Subcutaneous abdominal adipose tissue (tissue), 5 donors: ENCODE results near the gene RUFY1.
A peak's percentile ranks its signal among the peaks of the same experiment; 100 is the strongest.
"Not testable (repeated sequence)": the region's sequence is repeated elsewhere in the genome, so short reads cannot be mapped to it uniquely, and the experiment has no call there.

Experiments
- H3K27ac ChIP-seq: one replicate; pipeline ENCODE4 v1.7.0; 2013; ENCODE audit warnings: low read depth, mild to moderate bottlenecking, inconsistent platforms, low read length, moderate library complexity
- H3K27me3 ChIP-seq, 5 donors: one replicate each; pipeline ENCODE4 v1.7.0; 2013; ENCODE audit warnings: low read length in 5 of 5, inconsistent platforms in 1 of 5; ENCODE audit not compliant: control insufficient read depth in 5 of 5, insufficient read depth in 4 of 5
- H3K36me3 ChIP-seq, 5 donors: one replicate each; pipeline ENCODE4 v1.7.0; 2013; ENCODE audit warnings: low read length in 5 of 5; ENCODE audit not compliant: control insufficient read depth in 5 of 5, insufficient read depth in 5 of 5
- H3K4me1 ChIP-seq, 5 donors: one replicate each; pipeline ENCODE4 v1.7.0; 2013; ENCODE audit warnings: low read length in 5 of 5, mild to moderate bottlenecking in 3 of 5, moderate library complexity in 1 of 5; ENCODE audit not compliant: control insufficient read depth in 5 of 5, insufficient read depth in 5 of 5
- H3K4me3 ChIP-seq, 5 donors: one replicate each; pipeline ENCODE4 v1.7.0; 2013; ENCODE audit warnings: low read length in 5 of 5, low read depth in 1 of 5
- H3K9ac ChIP-seq, 5 donors: one replicate each; pipeline ENCODE4 v1.7.0; 2013; ENCODE audit warnings: low read length in 5 of 5, mild to moderate bottlenecking in 4 of 5, moderate library complexity in 3 of 5
- H3K9me3 ChIP-seq, 5 donors: one replicate each; pipeline ENCODE4 v1.7.0; 2013; ENCODE audit warnings: low read length in 5 of 5; ENCODE audit not compliant: control insufficient read depth in 5 of 5
- donor health status: healthy.
- donor health status: healthy.
- donor health status: healthy.
- donor health status: healthy.
- donor health status: healthy.

RUFY1 gene

DNA sequence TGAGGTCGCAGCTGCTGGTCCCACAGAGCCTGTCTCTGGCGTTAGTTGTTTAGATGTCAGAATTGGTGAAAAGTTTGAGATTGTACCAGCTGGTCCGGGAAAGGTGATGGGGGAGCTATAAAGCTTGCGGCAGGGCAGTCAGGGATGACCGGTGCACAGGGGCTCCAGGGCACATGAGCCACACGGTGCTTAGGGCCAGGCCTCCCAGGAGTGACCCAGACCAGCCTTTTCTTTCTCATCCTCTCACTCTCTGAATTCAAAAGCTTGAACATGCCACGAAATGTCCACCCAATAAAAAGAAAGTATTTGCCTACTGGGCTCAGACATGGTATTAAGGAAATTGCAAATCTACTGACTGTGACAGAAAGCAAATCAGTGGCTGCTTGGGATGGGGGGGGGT lies 34.9 kb upstream of the RUFY1 start:
- not testable (repeated sequence) for H3K4me3 ChIP-seq, H3K4me1 ChIP-seq, H3K9ac ChIP-seq, H3K9me3 ChIP-seq, H3K27ac ChIP-seq, H3K27me3 ChIP-seq, H3K36me3 ChIP-seq

DNA sequence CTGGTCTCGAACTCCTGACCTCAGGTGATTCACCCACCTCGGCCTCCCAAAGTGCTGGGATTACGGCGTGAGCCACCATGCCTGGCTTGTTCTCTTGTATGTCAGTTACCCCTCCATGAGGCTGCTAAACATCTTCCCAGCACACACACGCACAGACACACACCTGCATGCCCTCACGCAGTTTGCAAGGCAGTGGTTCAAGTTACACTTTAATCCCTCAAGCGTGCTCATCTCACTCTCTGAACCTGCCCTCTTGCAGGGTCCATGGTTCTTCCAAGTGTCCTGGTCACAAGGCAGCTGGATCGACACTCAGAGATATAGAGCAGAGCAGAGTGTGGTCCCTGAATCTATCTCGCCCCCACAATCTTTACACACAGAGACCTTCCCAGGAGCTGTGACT lies 34.1 kb upstream of the RUFY1 start:
- H3K4me3 ChIP-seq = no peak overlapping the region
- H3K36me3 ChIP-seq = no peaks in the 10 kb centered on the region
- peaks cover 0 to 3% (median 0%) of the 10 kb centered on the region in 5 donors for H3K9me3 ChIP-seq
- H3K9ac ChIP-seq = no peak overlapping the region
- H3K27me3 ChIP-seq = peaks cover 0 to 5% (median 0%) of the 10 kb centered on the region in 5 donors
- no peaks in the 10 kb centered on the region for H3K4me1 ChIP-seq
- no peak overlapping the region for H3K27ac ChIP-seq

DNA sequence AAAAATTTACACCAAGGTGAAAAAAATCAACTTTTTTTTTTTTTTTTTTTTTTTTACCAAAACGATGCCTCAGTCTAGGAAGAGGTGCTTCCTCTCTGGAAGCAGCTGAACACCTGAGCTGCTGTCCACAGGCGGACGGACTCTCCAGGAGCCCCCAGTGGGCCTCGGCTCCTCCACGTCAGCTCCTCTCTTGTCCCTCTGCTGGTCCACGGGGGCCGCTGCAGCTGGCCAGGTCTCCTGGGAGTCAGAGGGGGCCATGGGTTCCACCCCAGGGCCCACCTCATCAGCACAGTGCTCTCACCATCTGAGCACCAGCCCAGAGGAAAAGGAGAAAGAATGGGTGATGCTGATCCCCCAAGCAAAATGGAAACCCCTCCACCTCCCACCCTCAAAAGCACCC lies 32.6 kb upstream of the RUFY1 start:
- H3K9me3 ChIP-seq, H3K4me1 ChIP-seq, H3K27ac ChIP-seq, H3K27me3 ChIP-seq, H3K36me3 ChIP-seq, H3K9ac ChIP-seq, H3K4me3 ChIP-seq: not testable (repeated sequence)

DNA sequence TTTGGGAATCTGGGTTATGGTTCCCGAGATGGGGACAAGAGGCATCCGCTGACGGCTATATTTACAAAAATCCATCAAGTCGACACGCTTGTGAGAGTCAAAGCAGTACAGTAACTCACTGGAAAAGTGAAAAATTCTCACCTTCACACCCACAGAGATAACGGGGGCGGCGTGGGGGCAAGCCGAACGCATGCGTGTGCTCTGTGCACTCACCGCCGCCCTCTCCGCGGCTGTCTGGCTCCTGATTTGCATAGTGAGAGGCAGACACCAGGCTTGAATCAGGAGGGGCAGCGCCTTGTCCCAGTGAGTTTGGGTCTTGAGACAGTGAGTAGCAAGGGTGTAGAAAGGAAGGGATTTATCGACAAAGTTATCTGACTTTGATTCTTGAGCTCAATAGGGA lies 32.0 kb upstream of the RUFY1 start:
- H3K4me1 ChIP-seq, H3K9ac ChIP-seq, H3K36me3 ChIP-seq, H3K9me3 ChIP-seq, H3K4me3 ChIP-seq, H3K27ac ChIP-seq, H3K27me3 ChIP-seq: not testable (repeated sequence)

DNA sequence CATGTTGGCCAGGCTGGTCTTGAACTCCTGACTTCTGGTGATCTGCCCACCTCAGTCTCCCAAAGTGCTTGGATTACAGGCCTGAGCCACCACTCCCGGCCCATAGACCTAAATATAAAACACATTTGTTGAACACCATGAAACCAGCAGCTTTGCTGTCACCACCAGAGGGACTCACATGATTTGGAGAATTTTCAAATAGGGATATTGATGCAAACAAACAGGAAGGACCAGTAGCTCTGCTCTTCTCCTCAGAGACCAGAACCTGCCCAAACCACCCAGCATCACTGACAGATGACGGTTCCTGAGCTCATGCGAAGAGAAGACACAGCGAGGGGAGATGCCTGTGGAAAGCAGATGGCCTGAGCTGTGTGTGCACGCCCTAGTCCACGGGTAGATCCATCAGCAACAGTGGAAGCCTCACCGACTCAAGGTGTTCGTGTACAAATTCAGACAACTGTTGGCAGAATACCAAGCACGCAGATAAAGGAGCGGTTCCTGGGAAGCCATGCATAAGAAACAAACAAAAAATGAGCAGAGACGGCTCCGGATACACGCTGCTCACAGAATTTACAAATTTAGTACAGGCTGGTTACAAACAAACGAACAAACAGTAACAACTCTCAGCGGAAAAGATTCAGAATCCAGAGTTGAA lies 30.8 kb upstream of the RUFY1 start:
- H3K36me3 ChIP-seq, H3K9me3 ChIP-seq, H3K27ac ChIP-seq, H3K4me1 ChIP-seq, H3K9ac ChIP-seq, H3K4me3 ChIP-seq, H3K27me3 ChIP-seq: not testable (repeated sequence)

DNA sequence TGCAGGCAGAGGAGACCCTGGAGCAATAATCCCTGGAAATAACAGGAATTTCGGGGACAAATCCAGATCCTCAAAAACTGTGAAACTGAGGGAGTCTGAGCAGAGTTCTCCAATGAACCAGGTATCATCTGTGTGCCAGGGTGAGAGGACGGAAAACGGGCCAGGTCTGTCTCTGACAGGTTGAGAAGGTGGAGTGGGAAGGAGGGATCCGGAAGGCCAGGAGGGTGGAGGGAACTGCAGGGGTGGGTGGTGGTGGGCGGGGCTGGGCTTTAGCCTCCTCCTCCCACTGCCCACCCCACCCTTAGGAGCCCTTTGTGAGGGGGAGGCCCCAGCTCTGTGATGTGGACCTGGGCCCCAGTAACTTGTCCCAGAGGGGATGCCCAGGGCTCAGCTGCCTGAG lies 28.2 kb upstream of the RUFY1 start:
- H3K9me3 ChIP-seq, H3K4me3 ChIP-seq, H3K27ac ChIP-seq, H3K36me3 ChIP-seq, H3K9ac ChIP-seq, H3K27me3 ChIP-seq, H3K4me1 ChIP-seq: not testable (repeated sequence)

DNA sequence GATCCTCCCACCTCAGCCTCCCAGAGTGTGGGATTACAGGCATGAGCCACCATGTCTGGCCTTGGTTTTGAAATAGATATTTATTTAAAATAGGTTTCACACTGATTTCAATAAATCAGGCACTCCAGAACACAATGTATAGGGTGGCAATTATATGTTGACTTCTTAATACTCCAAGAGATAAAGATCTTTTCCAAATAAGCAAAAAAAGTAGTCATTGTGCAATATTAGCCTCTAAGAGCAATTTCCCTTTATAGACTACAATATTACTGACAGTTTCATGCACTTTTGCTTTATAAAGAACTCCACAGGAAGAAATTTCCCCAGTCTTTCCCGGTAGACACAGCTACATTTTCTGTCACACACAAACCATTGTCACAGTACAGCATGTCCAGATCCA lies 23.4 kb upstream of the RUFY1 start:
- Histone ChIP-seq H3K9ac (no peak overlapping the region), H3K4me1 (peaks cover 0 to 16% (median 9%) of the 10 kb centered on the region in 5 donors), H3K36me3 (no peaks in the 10 kb centered on the region), H3K27me3 (no peaks in the 10 kb centered on the region), H3K27ac (no peak overlapping the region), H3K9me3 (no peaks in the 10 kb centered on the region), H3K4me3 (no peak overlapping the region)

DNA sequence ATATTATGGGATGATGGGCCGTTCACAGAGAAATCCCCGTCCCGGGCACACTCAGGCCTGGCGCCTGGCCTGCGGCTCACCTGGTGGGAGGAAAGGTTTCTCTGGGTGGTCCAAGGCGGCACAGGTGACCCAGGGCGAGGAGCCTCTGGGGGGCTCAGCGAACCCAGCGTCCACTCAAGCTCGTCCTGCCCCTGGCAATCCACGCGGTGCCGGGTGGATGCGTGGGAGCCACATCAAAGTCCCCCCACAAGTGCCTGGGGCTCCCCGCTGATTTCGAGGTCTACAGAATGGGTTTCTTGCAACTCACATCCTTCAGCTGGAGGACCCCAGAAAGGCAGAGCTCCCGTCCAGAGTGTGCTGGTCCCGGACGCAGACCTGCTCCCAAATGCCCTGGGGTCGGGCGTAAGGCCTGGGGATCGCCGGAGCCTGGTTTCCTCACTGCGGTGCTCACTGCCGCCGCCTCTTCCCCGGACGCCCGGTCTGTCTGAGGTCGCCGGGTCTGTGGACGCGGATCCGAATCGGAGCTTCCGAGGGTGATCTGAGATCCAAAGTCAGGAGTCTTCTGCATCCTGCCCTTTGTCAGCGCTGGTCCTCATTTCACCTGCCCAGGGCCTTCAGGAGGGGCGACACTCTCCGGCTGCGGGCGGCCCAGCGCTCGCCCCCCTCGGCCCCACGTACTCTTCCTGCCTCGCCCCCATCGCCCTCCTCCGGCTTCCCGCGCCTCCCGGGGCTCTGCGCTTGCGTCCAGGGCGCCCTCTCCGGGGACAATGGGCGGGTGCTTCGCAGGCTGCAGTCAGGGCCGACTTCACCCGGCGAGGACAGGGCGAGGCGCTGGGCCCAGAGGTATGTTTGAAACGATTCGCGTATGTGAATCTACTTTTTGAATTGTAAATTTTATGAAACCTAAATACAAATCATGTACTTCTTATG lies 20.0 kb upstream of the RUFY1 start:
- no peak overlapping the region for H3K27ac ChIP-seq
- H3K4me1 ChIP-seq = peaks cover 0 to 20% (median 9%) of the 10 kb centered on the region in 5 donors
- peak overlapping the region in 4 of 5 donors; percentile 67 to 73 (median 72) for H3K4me3 ChIP-seq
- H3K9me3 ChIP-seq = no peaks in the 10 kb centered on the region
- H3K9ac ChIP-seq = peak overlapping the region in 3 of 5 donors; percentile 56 to 83 (median 72)
- H3K36me3 ChIP-seq = no peaks in the 10 kb centered on the region
- peaks cover 0 to 2% (median 0%) of the 10 kb centered on the region in 5 donors for H3K27me3 ChIP-seq

DNA sequence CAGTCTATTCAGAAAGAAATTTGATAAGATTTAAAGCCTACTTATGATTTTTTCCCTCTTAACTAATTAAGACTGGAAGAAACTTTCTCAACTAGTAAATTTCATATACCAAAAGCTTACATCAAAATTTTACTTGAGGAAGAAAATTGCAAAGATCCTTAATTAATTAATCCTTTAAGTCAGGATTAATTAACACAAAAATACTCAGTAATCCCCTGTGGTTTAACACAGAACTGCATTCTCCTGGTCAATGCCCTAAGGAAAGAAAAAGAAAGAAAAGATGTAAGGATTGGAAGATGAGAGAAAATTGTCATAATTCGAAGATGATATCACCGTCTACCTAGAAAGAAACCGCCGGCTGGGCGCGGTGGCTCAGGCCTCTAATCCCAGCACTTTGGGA lies 17.3 kb upstream of the RUFY1 start:
- Histone ChIP-seq H3K9me3 (no peaks in the 10 kb centered on the region), H3K27ac (no peak overlapping the region), H3K36me3 (no peaks in the 10 kb centered on the region), H3K4me1 (peaks cover 0 to 20% (median 8%) of the 10 kb centered on the region in 5 donors), H3K9ac (no peak overlapping the region), H3K27me3 (peaks cover 0 to 2% (median 0%) of the 10 kb centered on the region in 5 donors), H3K4me3 (no peak overlapping the region)

DNA sequence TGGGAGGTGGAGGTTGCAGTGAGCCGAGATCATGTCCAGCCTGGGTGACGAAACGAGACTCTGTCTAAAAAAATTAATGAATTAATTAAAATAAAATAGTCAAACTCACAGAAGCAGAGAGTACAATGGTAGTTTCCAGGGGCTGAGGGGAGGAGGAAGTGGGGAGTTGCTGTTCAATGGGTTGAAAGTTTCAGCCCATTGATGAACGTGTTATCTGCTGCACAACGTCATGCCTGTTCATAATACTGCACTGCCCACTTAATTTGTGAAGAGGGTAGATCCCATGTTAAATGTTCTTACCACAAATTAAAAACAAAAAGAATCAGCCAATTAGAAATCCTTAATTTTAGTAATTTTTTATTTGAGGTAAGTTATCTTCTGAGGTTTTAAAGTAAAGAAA lies 16.4 kb upstream of the RUFY1 start:
- Histone ChIP-seq H3K9me3 (no peaks in the 10 kb centered on the region), H3K36me3 (no peaks in the 10 kb centered on the region), H3K27ac (no peak overlapping the region), H3K9ac (no peak overlapping the region), H3K27me3 (peaks cover 0 to 2% (median 0%) of the 10 kb centered on the region in 5 donors), H3K4me3 (no peak overlapping the region), H3K4me1 (peaks cover 0 to 20% (median 8%) of the 10 kb centered on the region in 5 donors)
